Trophoblast cell (in vitro differentiated cells and primary cell): ENCODE measurements around the gene MEX3A.
A peak's percentile ranks its signal among the peaks of the same experiment; 100 is the strongest.

Experiments used
- DNase-seq, 2 donors: peaks; one replicate each; pipeline ENCODE4 v3.0.0-alpha.2; 2016
- H2AFZ ChIP-seq: 2 replicates; pipeline ENCODE4 v1.6.1; 2013; ENCODE audit warnings: low read length, moderate library complexity, mild to moderate bottlenecking; ENCODE audit not compliant: insufficient read depth, poor library complexity
- H2AK5ac ChIP-seq: 2 replicates; pipeline ENCODE4 v1.6.1; 2013; ENCODE audit warnings: mild to moderate bottlenecking, low read length
- H2BK120ac ChIP-seq: 2 replicates; pipeline ENCODE4 v1.6.1; 2013; ENCODE audit warnings: low read length, mild to moderate bottlenecking, moderate library complexity; ENCODE audit not compliant: insufficient read depth, poor library complexity
- H2BK12ac ChIP-seq: 2 replicates; pipeline ENCODE4 v1.6.1; 2013; ENCODE audit warnings: mild to moderate bottlenecking, low read length, moderate library complexity
- H2BK5ac ChIP-seq: 2 replicates; pipeline ENCODE4 v1.6.1; 2013; ENCODE audit warnings: low read length, low read depth, moderate library complexity, mild to moderate bottlenecking; ENCODE audit not compliant: poor library complexity
- H3K14ac ChIP-seq: 2 replicates; pipeline ENCODE4 v1.6.1; 2013; ENCODE audit warnings: mild to moderate bottlenecking, low read length
- H3K18ac ChIP-seq: 2 replicates; pipeline ENCODE4 v1.6.1; 2013; ENCODE audit warnings: mild to moderate bottlenecking, low read length
- H3K23ac ChIP-seq: 2 replicates; pipeline ENCODE4 v1.6.1; 2013; ENCODE audit warnings: low read length
- H3K27ac ChIP-seq: 2 replicates; pipeline ENCODE4 v1.5.1; 2013; ENCODE audit warnings: low read depth, mild to moderate bottlenecking, inconsistent platforms, low read length, moderate library complexity
- H3K27me3 ChIP-seq: 2 replicates; pipeline ENCODE4 v1.6.1; 2013; ENCODE audit warnings: inconsistent platforms, mild to moderate bottlenecking, low read length, moderate library complexity; ENCODE audit not compliant: insufficient read depth
- H3K36me3 ChIP-seq, 2 experiments: 1 replicate in 1 of 2; 2 replicates in 1 of 2; pipeline ENCODE4 v1.6.1; 2013; ENCODE audit warnings: low read length in 2 of 2, mild to moderate bottlenecking in 2 of 2, moderate library complexity in 1 of 2; ENCODE audit not compliant: insufficient read depth in 2 of 2, control insufficient read depth in 1 of 2
- H3K4ac ChIP-seq: 2 replicates; pipeline ENCODE4 v1.6.1; 2013; ENCODE audit warnings: low read depth, mild to moderate bottlenecking, low read length, moderate library complexity
- H3K4me1 ChIP-seq, 2 experiments: 1 replicate in 1 of 2; 2 replicates in 1 of 2; pipeline ENCODE4 v1.6.1; 2013; ENCODE audit warnings: low read length in 2 of 2, mild to moderate bottlenecking in 2 of 2, moderate library complexity in 1 of 2; ENCODE audit not compliant: insufficient read depth in 2 of 2, control insufficient read depth in 1 of 2
- H3K4me2 ChIP-seq: 2 replicates; pipeline ENCODE4 v1.6.1; 2013; ENCODE audit warnings: inconsistent platforms, mild to moderate bottlenecking, low read length, moderate library complexity
- H3K4me3 ChIP-seq: 2 replicates; pipeline ENCODE4 v1.5.1; 2013; ENCODE audit warnings: mild to moderate bottlenecking, low read depth, low read length, inconsistent platforms
- H3K79me1 ChIP-seq: one replicate; pipeline ENCODE4 v1.6.1; 2013; ENCODE audit warnings: low read length
- H3K79me2 ChIP-seq: 2 replicates; pipeline ENCODE4 v1.6.1; 2013; ENCODE audit warnings: low read length, mild to moderate bottlenecking; ENCODE audit not compliant: control insufficient read depth, insufficient read depth, poor library complexity
- H3K9ac ChIP-seq: 2 replicates; pipeline ENCODE4 v1.6.1; 2013; ENCODE audit warnings: mild to moderate bottlenecking, low read length
- H3K9me3 ChIP-seq: 2 replicates; pipeline ENCODE4 v1.6.1; 2013; ENCODE audit warnings: low read depth, mild to moderate bottlenecking, control low read depth, inconsistent platforms, low read length; ENCODE audit not compliant: insufficient read depth
- H4K12ac ChIP-seq: 2 replicates; pipeline ENCODE4 v1.6.1; 2013; ENCODE audit warnings: low read depth, mild to moderate bottlenecking, low read length, moderate library complexity
- H4K8ac ChIP-seq: 2 replicates; pipeline ENCODE4 v1.6.1; 2013; ENCODE audit warnings: low read depth, mild to moderate bottlenecking, low read length, moderate library complexity
- H4K91ac ChIP-seq: one replicate; pipeline ENCODE4 v1.6.1; 2013; ENCODE audit warnings: low read depth, mild to moderate bottlenecking, low read length, moderate library complexity
- WGBS: extraction: QIAGEN DNeasy Blood & Tissue Kit; methylation state at CpG from one replicate; pipeline ENCODE4 v1.1.7; 2013; ENCODE audit warnings: missing lambda C conversion rate; ENCODE audit not compliant: insufficient read length, insufficient coverage; ENCODE audit errors: extremely low coverage; 5-methylcytosine and 5-hydroxymethylcytosine counted together

The MEX3A gene

GRCh38 chr1:156069490-156070455 is 12.5 kb downstream of the MEX3A start:
- Histone ChIP-seq H3K4me2 (no peak overlapping the region), H4K91ac (no peak overlapping the region), H3K79me1 (no peaks in the 10 kb centered on the region), H3K23ac (no peak overlapping the region), H3K9ac (no peak overlapping the region), H3K14ac (no peak overlapping the region), H4K12ac (no peak overlapping the region), H2AK5ac (no peak overlapping the region), H3K4me3 (no peak overlapping the region), H3K18ac (no peak overlapping the region), H2BK120ac (no peak overlapping the region), H2BK5ac (no peak overlapping the region), H2AFZ (no peak overlapping the region), H3K79me2 (no peaks in the 10 kb centered on the region), H3K36me3 (peaks cover 29 to 34% of the 10 kb centered on the region in 2 experiments), H4K8ac (no peak overlapping the region), H3K27me3 (no peaks in the 10 kb centered on the region), H3K4me1 (peaks cover 0 to under 1% of the 10 kb centered on the region in 2 experiments), H3K9me3 (no peaks in the 10 kb centered on the region), H3K27ac (no peak overlapping the region), H2BK12ac (no peak overlapping the region), H3K4ac (no peak overlapping the region)
- no peak for DNase-seq
- WGBS, result no CpG with 5 or more reads among the region's 3 CpGs

- Histone ChIP-seq H2BK12ac (no peak overlapping the region), H2BK120ac (no peak overlapping the region), H2AK5ac (no peak overlapping the region), H3K4me2 (no peak overlapping the region), H3K4me1 (peaks cover under 1 to 3% of the 10 kb centered on the region in 2 experiments), H3K9me3 (no peaks in the 10 kb centered on the region), H3K9ac (no peak overlapping the region), H3K23ac (no peak overlapping the region), H3K18ac (no peak overlapping the region), H4K12ac (no peak overlapping the region), H3K4ac (no peak overlapping the region), H3K14ac (no peak overlapping the region), H3K79me1 (no peaks in the 10 kb centered on the region), H3K79me2 (no peaks in the 10 kb centered on the region), H3K4me3 (no peak overlapping the region), H3K36me3 (peaks cover 19 to 21% of the 10 kb centered on the region in 2 experiments), H3K27me3 (no peaks in the 10 kb centered on the region), H4K8ac (no peak overlapping the region), H2BK5ac (no peak overlapping the region), H2AFZ (no peak overlapping the region), H3K27ac (no peak overlapping the region), H4K91ac (no peak overlapping the region)
- no peak for DNase-seq
- no CpG with 5 or more reads among the region's 2 CpGs for WGBS
Observed at GRCh38 chr1:156067262-156067661, 15.0 kb downstream of the MEX3A start.

- H2AK5ac ChIP-seq, result no peak overlapping the region
- peaks cover 19 to 21% of the 10 kb centered on the region in 2 experiments for H3K36me3 ChIP-seq
- H3K4me2 ChIP-seq, result no peak overlapping the region
- H4K8ac ChIP-seq, result no peak overlapping the region
- peaks cover 4 to 5% of the 10 kb centered on the region in 2 experiments for H3K4me1 ChIP-seq
- no peak overlapping the region for H3K9ac ChIP-seq
- no peak overlapping the region for H3K14ac ChIP-seq
- H3K23ac ChIP-seq, result no peak overlapping the region
- H3K27ac ChIP-seq, result no peak overlapping the region
- DNase-seq, result no peak
- H2AFZ ChIP-seq, result no peak overlapping the region
- peaks cover 2% of the 10 kb centered on the region for H3K79me2 ChIP-seq
- no CpG with 5 or more reads among the region's 16 CpGs for WGBS
- no peak overlapping the region for H4K12ac ChIP-seq
- no peak overlapping the region for H3K18ac ChIP-seq
- no peaks in the 10 kb centered on the region for H3K9me3 ChIP-seq
- H2BK120ac ChIP-seq, result no peak overlapping the region
- no peak overlapping the region for H2BK12ac ChIP-seq
- no peak overlapping the region for H3K4ac ChIP-seq
- H3K27me3 ChIP-seq, result no peaks in the 10 kb centered on the region
- no peak overlapping the region for H4K91ac ChIP-seq
- no peak overlapping the region for H3K4me3 ChIP-seq
- H3K79me1 ChIP-seq, result peaks cover 3% of the 10 kb centered on the region
- H2BK5ac ChIP-seq, result no peak overlapping the region
Observed at GRCh38 chr1:156065871-156066270, 16.4 kb downstream of the MEX3A start.

- H3K27ac ChIP-seq, result no peak overlapping the region
- no peaks in the 10 kb centered on the region for H3K9me3 ChIP-seq
- peaks cover 13 to 16% of the 10 kb centered on the region in 2 experiments for H3K36me3 ChIP-seq
- no peak overlapping the region for H3K14ac ChIP-seq
- no peak overlapping the region for H2AFZ ChIP-seq
- peaks cover 3% of the 10 kb centered on the region for H3K79me1 ChIP-seq
- no peak overlapping the region for H4K91ac ChIP-seq
- no peak overlapping the region for H3K4me2 ChIP-seq
- H4K12ac ChIP-seq, result no peak overlapping the region
- no peaks in the 10 kb centered on the region for H3K27me3 ChIP-seq
- no peak overlapping the region for H2BK120ac ChIP-seq
- no peak overlapping the region for H2BK5ac ChIP-seq
- H4K8ac ChIP-seq, result no peak overlapping the region
- peak overlapping the region; percentile 52 for H3K23ac ChIP-seq
- H2AK5ac ChIP-seq, result no peak overlapping the region
- WGBS, result no CpG with 5 or more reads among the region's 3 CpGs
- no peak overlapping the region for H3K18ac ChIP-seq
- H3K4me1 ChIP-seq, result peaks cover 4 to 5% of the 10 kb centered on the region in 2 experiments
- H2BK12ac ChIP-seq, result no peak overlapping the region
- no peak overlapping the region for H3K4ac ChIP-seq
- no peak overlapping the region for H3K9ac ChIP-seq
- H3K4me3 ChIP-seq, result no peak overlapping the region
- DNase-seq, result no peak
- peaks cover 2% of the 10 kb centered on the region for H3K79me2 ChIP-seq
Observed at GRCh38 chr1:156065212-156065611, 17.1 kb downstream of the MEX3A start.
